SU-DHL-6 (cell line): ENCODE measurements around the gene SDK2.

Experiments
- H2AFZ ChIP-seq: fragments of 200-600 bp; sonication (generic); 2 replicates; pipeline ENCODE4 v1.6.1; 2014; ENCODE audit warnings: low read depth, mild to moderate bottlenecking, moderate library complexity, mixed read lengths, antibody characterized with exemption, low read length; ENCODE audit not compliant: severe bottlenecking
- H3F3A ChIP-seq: fragments of 200-600 bp; shearing (Covaris generic); 2 replicates; pipeline ENCODE4 v1.6.0; 2016; ENCODE audit warnings: antibody characterized with exemption, mild to moderate bottlenecking; ENCODE audit not compliant: insufficient read depth
- H3K27ac ChIP-seq: fragments of 200-600 bp; sonication (generic); 2 replicates; pipeline ENCODE4 v1.5.1; 2016; ENCODE audit warnings: low read depth, mild to moderate bottlenecking, low read length, moderate library complexity, mixed read lengths
- H3K27me3 ChIP-seq: fragments of 200-600 bp; sonication (generic), shearing (Covaris generic); 2 replicates; pipeline ENCODE4 v1.6.0; 2014; ENCODE audit warnings: mild to moderate bottlenecking, low read length
- H3K36me3 ChIP-seq: fragments of 200-600 bp; sonication (generic); 2 replicates; pipeline ENCODE4 v1.6.1; 2014; ENCODE audit warnings: mild to moderate bottlenecking, low read length, mixed read lengths
- H3K4me2 ChIP-seq: fragments of 300-600, 200-600 bp; shearing (Covaris generic), sonication (generic); 2 replicates; pipeline ENCODE4 v1.6.0; 2014; ENCODE audit warnings: low read length, low read depth, mild to moderate bottlenecking; ENCODE audit not compliant: poor library complexity, severe bottlenecking
- H3K4me3 ChIP-seq: fragments of 200-600 bp; sonication (generic); 2 replicates; pipeline ENCODE4 v1.5.1; 2014; ENCODE audit warnings: antibody characterized with exemption, low read length, mild to moderate bottlenecking, mixed read lengths; ENCODE audit not compliant: insufficient read depth, poor library complexity, severe bottlenecking
- H3K79me2 ChIP-seq: fragments of 200-600 bp; sonication (generic); 2 replicates; pipeline ENCODE4 v1.6.1; 2014; ENCODE audit warnings: mild to moderate bottlenecking, low read length, moderate library complexity; ENCODE audit not compliant: insufficient read depth
- H3K9ac ChIP-seq: fragments of 200-600 bp; sonication (generic); 2 replicates; pipeline ENCODE4 v1.7.0; 2014; ENCODE audit warnings: mild to moderate bottlenecking, low read length
- H3K9me2 ChIP-seq: fragments of 200-600 bp; sonication (generic); replicated peaks from 2 replicates; pipeline ENCODE4 v1.6.1; 2014; ENCODE audit warnings: low read length; ENCODE audit not compliant: insufficient read depth
- H3K9me3 ChIP-seq: fragments of 200-600 bp; sonication (generic); 2 replicates; pipeline ENCODE4 v1.6.1; 2014; ENCODE audit warnings: low read length, mixed read lengths; ENCODE audit not compliant: insufficient read depth
- H4K20me1 ChIP-seq: fragments of 200-600 bp; sonication (generic); 2 replicates; pipeline ENCODE4 v1.6.1; 2014; ENCODE audit warnings: low read depth, mild to moderate bottlenecking, antibody characterized with exemption, low read length, moderate library complexity, mixed read lengths
- EZH2phosphoT487 ChIP-seq: fragments of 200-600 bp; sonication (generic), shearing (Covaris generic); conservative IDR thresholded peaks from 2 replicates; pipeline ENCODE4 v1.6.1; 2018; ENCODE audit warnings: mild to moderate bottlenecking, antibody characterized with exemption, low read length, moderate library complexity, mixed read lengths
- TF ChIP-seq, protein P1 (sequence below): fragments of 200-600 bp; sonication (generic); IDR thresholded peaks from one replicate; pipeline ENCODE4 v1.5.1; 2017; ENCODE audit warnings: antibody characterized with exemption, mild to moderate bottlenecking, low read length, moderate library complexity; ENCODE audit not compliant: insufficient read depth, poor library complexity, severe bottlenecking

SDK2 gene

DNA sequence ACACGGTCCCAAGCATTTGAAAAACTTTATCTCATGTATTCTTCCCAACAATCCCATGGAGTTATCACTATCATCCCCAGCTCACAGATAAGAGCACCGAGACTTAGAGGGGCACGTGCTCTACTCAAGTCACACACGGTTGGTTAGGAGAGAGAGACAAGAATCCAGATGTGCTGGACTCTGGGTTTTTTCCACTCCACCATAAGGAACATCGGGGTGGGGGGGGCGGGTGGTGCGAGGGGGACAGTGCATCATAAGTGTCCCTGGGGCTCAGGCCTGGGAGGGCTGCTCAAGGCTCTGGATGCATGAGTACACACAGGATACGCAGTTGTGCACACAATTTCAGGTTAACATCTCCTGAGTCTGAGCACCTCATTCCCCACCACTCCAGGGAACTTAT lies 339.8 kb downstream of the SDK2 start:
- no peak overlapping the region for H3K27ac ChIP-seq

DNA sequence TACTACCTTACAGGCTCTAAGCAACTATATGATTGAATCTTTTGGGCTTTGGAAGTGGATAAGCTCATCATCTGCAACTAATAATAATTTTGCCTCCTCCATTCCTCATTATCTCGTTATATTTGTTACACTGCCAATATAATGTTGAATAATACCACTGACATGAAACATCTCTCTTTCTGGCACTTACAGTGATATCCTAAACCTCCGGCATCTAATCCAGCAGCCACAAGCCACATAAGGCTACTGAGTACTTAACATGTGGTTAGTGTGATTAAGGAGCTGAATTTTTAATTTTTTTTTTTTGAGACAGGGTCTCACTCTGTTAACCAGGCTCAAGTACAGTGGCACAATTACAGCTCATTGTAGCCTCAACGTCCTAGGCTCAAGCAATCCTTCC lies 342.1 kb downstream of the SDK2 start:
- no peak overlapping the region for H2AFZ ChIP-seq
- no peaks in the 10 kb centered on the region for H3F3A ChIP-seq
- no peaks in the 10 kb centered on the region for H3K9me2 ChIP-seq
- H3K27me3 ChIP-seq: no peaks in the 10 kb centered on the region
- H3K27ac ChIP-seq: no peak overlapping the region
- no peak overlapping the region for H3K4me3 ChIP-seq
- TF ChIP-seq, protein P1, sequence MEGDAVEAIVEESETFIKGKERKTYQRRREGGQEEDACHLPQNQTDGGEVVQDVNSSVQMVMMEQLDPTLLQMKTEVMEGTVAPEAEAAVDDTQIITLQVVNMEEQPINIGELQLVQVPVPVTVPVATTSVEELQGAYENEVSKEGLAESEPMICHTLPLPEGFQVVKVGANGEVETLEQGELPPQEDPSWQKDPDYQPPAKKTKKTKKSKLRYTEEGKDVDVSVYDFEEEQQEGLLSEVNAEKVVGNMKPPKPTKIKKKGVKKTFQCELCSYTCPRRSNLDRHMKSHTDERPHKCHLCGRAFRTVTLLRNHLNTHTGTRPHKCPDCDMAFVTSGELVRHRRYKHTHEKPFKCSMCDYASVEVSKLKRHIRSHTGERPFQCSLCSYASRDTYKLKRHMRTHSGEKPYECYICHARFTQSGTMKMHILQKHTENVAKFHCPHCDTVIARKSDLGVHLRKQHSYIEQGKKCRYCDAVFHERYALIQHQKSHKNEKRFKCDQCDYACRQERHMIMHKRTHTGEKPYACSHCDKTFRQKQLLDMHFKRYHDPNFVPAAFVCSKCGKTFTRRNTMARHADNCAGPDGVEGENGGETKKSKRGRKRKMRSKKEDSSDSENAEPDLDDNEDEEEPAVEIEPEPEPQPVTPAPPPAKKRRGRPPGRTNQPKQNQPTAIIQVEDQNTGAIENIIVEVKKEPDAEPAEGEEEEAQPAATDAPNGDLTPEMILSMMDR: no peak
- no peak for TF ChIP-seq EZH2phosphoT487
- no peaks in the 10 kb centered on the region for H3K36me3 ChIP-seq
- H4K20me1 ChIP-seq: no peaks in the 10 kb centered on the region
- H3K79me2 ChIP-seq: no peaks in the 10 kb centered on the region
- H3K4me2 ChIP-seq: no peak overlapping the region
- H3K9me3 ChIP-seq: no peaks in the 10 kb centered on the region
- no peak overlapping the region for H3K9ac ChIP-seq

More for the DNA sequence above, 339.8 kb downstream of the SDK2 start:
- Histone ChIP-seq H3K4me2 (no peak overlapping the region), H2AFZ (no peak overlapping the region), H3K9ac (no peak overlapping the region), H3K9me2 (no peaks in the 10 kb centered on the region), H3K27me3 (no peaks in the 10 kb centered on the region), H4K20me1 (no peaks in the 10 kb centered on the region), H3K9me3 (no peaks in the 10 kb centered on the region), H3F3A (no peaks in the 10 kb centered on the region), H3K36me3 (no peaks in the 10 kb centered on the region), H3K4me3 (no peak overlapping the region), H3K79me2 (no peaks in the 10 kb centered on the region)
- no peak for TF ChIP-seq EZH2phosphoT487
- TF ChIP-seq, protein P1: no peak

DNA sequence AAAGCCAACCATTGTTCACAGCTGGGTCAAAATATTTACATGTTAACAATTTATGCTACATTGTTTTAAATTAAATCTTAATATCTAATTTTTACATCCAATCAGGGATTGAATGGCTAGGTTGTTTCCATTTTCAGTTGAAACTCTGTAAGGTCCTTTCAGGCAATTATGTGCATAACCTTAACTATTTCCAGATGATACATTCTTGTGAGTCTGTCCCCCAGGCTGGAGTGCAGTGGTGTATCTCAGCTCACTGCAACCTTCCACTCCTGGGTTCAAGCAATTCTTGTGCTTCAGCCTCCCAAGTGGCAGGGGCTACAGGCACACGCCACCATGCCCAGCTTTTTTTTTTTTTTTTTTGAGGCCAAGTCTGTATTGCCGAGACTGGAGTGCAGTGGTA lies 342.9 kb downstream of the SDK2 start:
- Histone ChIP-seq H3K9me2 (no peaks in the 10 kb centered on the region), H3K4me2 (no peak overlapping the region), H3K4me3 (no peak overlapping the region), H3K9me3 (no peaks in the 10 kb centered on the region), H3K79me2 (no peaks in the 10 kb centered on the region), H3K27ac (no peak overlapping the region), H3K9ac (no peak overlapping the region), H2AFZ (no peak overlapping the region), H3F3A (no peaks in the 10 kb centered on the region), H3K27me3 (no peaks in the 10 kb centered on the region), H4K20me1 (no peaks in the 10 kb centered on the region), H3K36me3 (no peaks in the 10 kb centered on the region)
- TF ChIP-seq, protein P1: no peak
- no peak for TF ChIP-seq EZH2phosphoT487
